H4 (cell line): ENCODE measurements around the gene KRTAP4-6. TPM values are rescaled to one million over a fixed set of nuclear protein-coding genes. Genes with fewer than 3 reads are reported as not detected.
"Not testable (repeated sequence)": the region's sequence is repeated elsewhere in the genome, so short reads cannot be mapped to it uniquely, and the experiment has no call there.

Experiments
- DNase-seq: peaks from one replicate; pipeline ENCODE4 v3.0.0-alpha.2; 2015; ENCODE audit warnings: low spot score
- total RNA-seq: library from RNA; depleted of rRNA; stranded (reverse); fragments of >200 nt; shearing (Covaris generic); gene quantifications from 2 replicates; pipeline ENCODE4 v1.2.3, GENCODE V29; 2014; rRNA removed

Gene KRTAP4-6
- total RNA-seq, 1 experiment from 2014 or later, result not detected

DNA sequence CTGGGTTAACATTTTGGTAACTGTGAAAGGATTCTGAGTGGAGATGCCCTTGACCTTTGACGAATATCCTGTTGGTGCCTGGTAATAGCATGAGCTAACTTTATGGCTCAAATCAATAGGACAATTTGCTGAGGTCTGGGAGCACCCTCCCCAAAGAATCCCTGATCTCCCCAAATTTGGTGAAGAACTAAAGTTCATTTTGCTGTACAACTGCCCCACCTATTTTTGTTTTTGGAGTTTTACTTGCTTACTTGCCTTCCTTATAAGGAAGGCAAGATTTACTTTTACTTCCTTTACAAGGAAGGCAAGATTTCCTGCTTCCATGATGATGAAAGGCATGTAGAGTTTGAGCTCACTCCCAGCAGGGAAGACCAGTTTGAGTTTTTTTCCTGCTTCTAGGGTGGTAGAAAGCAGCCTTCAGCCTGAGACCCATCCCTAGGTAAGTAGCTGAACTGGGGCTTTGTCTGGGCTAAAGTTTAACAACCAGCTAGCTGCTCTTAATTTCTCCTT lies 32.3 kb downstream of the KRTAP4-6 start:
- no peak for DNase-seq

DNA sequence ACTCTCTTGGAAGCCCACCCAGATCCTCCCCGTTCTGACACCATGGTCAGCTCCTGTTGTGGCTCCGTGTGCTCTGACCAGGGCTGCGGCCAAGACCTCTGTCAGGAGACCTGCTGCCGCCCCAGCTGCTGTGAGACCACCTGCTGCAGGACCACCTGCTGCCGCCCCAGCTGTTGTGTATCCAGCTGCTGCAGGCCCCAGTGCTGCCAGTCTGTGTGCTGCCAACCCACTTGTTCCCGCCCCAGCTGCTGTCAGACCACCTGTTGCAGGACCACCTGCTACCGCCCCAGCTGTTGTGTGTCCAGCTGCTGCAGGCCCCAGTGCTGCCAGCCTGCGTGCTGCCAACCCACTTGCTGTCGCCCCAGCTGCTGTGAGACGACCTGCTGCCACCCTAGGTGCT lies 35.0 kb downstream of the KRTAP4-6 start, which contains the start of gene KRTAP4-9:
TSS of gene KRTAP4-9 (plus strand) at position 43 of the 400 bp plus-strand sequence. CDS start at position 43, 0 bp downstream.
- DNase-seq, result not testable (repeated sequence)

GRCh38 chr17:41104386-41105038 lies 35.8 kb downstream of the KRTAP4-6 start:
- not testable (repeated sequence) for DNase-seq

- DNase-seq, result no peak
Measured at GRCh38 chr17:41103896-41104295, 36.4 kb downstream of the KRTAP4-6 start.

DNA sequence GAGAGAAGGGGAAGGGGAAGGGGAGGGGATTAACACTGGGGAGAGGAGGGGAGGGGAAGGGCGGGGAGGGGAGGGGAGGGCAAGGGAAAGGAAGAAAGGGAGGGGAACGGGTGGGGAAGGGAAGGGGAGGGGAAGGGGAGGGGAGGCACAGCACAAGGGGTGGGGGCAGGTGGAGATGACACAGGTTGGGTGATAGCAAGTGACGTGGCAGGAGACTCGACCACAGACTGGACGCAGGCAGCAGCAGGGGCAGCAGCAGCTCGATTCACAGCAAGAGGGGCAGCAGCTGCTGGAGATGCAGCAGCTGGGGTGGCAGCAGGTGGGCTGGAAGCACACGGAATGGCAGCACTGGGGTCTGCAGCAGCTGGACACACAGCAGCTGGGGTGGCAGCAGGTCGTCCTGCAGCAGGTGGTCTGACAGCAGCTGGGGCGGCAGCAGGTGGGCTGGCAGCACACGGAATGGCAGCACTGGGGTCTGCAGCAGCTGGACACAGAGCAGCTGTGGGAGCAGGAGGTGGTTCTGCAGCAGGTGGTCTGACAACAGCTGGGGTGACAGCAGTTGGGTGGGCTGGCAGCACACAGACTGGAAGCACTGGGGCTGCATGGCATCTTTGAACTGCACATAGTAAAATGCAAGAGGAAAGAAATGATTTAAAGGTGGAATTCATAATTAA lies 38.6 kb downstream of the KRTAP4-6 start, which contains the start of gene KRTAP4-16:
TSS of gene KRTAP4-16 (minus strand) at position 624 of the 674 bp plus-strand sequence. CDS start at position 624, 0 bp downstream.
- no peak for DNase-seq

DNA sequence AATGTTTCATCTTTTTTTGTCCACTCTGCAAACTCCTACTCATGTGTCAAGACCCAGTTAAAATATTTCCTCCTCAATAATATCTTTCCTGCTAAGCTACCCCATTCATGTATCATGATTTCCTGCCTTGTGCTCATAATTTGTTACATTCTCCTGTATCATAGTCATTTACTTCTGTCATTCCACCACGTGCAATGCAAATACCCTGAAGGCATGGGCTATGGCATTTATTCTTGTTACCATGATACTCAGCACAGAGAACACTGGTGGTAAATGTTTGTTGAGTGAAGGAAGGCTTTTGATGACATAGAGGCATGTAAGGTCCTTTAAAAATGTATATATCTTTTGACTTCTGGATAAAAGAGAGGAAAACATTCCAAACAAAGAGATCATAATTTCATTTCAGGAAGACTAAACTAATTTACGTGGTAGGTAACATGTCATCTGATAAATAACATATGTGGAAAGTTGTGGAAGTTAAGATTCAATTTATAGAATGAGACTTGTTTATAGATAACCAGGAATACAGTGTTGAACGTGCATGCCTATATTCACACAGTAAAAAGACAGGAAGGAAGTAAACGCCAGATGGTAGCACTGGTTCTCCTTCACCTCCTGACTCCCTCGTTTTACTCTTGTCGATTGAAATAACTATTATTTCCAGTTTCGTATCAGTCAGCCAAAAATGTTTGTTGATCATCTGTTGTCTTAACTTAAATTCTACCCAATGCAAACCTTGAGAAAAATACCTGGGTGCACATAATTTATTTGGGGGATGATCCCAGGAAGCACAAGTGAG lies 40.5 kb downstream of the KRTAP4-6 start:
- DNase-seq, result not testable (repeated sequence)

DNA sequence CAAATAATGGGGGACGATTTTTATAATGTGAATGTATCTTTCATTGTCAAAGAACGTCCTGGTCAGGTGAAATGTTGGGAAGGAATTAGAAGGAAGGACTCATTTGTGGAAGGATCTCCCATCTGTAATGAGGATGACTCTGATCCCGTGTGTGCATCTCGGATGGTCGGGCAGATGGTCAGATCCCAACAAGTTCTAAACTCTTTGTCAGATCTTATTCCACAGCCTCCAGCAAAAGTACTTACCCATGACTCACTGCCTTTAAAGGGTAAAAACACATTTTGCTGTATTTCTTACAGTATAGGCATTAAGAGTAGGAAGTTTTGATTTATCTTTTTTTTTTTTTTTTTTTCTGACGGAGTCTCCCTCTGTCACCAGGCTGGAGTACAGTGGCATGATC lies 41.9 kb downstream of the KRTAP4-6 start:
- no peak for DNase-seq

GRCh38 chr17:41098042-41098441 lies 42.3 kb downstream of the KRTAP4-6 start, which contains the start of gene KRTAP4-8:
TSS of gene KRTAP4-8 (minus strand) at chr17:41098142. CDS start at chr17:41098084, 58 bp downstream.
- DNase-seq, result no peak

DNA sequence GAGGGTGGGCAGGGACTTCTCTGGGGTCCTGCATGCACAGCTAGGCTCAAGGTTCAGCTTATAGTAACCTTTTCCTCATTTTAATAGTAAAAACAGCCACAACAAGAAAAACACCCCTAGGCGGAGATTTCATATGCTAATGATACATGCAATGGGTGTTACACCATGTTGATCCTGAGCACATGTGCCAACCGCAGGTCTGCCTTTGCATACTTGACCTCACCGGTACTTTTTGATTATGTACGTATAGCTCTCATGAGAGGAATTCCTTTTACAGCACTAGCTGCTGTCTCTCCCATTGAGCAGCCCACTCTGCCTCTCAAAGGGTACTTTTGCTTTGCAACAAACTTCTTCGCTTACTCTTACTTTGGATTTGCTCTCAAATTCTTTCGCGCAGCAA lies 44.3 kb downstream of the KRTAP4-6 start:
- DNase-seq, result no peak

Other genes with a start within 250 kb of the KRTAP4-6 start
- gene KRT23, start 202.9 kb downstream of the KRTAP4-6 start, total RNA-seq, result not detected in 2 replicates
- gene KRT39, start 173.6 kb downstream of the KRTAP4-6 start, total RNA-seq, result 0.18 TPM in 1 of 2 replicates, not detected in the other
- not detected in 2 replicates for gene KRT40, start 156.2 kb downstream of the KRTAP4-6 start, total RNA-seq
- not detected in 2 replicates for gene KRTAP3-3, start 146.4 kb downstream of the KRTAP4-6 start, total RNA-seq
- gene KRTAP3-2, start 140.6 kb downstream of the KRTAP4-6 start, total RNA-seq, result not detected in 2 replicates
- not detected in 2 replicates for gene KRTAP3-1, start 131.4 kb downstream of the KRTAP4-6 start, total RNA-seq
- 0.27 TPM in 1 of 2 replicates, not detected in the other for gene KRTAP1-5, start 113.3 kb downstream of the KRTAP4-6 start, total RNA-seq
- not detected in 2 replicates for gene KRTAP1-4, start 110.3 kb downstream of the KRTAP4-6 start, total RNA-seq
- gene KRTAP1-3, start 105.7 kb downstream of the KRTAP4-6 start, total RNA-seq, result not detected in 2 replicates
- not detected in 2 replicates for gene KRTAP1-1, start 99.1 kb downstream of the KRTAP4-6 start, total RNA-seq
- gene KRTAP2-1, start 93.2 kb downstream of the KRTAP4-6 start, total RNA-seq, result not detected in 2 replicates
- not detected in 2 replicates for gene KRTAP2-2, start 85.3 kb downstream of the KRTAP4-6 start, total RNA-seq
- 0.21 TPM in 1 of 2 replicates, not detected in the other for gene KRTAP2-3, start 80.4 kb downstream of the KRTAP4-6 start, total RNA-seq
- gene KRTAP2-4, start 74.7 kb downstream of the KRTAP4-6 start, total RNA-seq, result not detected in 2 replicates
- not detected in 2 replicates for gene KRTAP4-7, start 56.4 kb downstream of the KRTAP4-6 start, total RNA-seq
- gene KRTAP4-8, start 42.4 kb downstream of the KRTAP4-6 start, total RNA-seq, result not detected in 2 replicates
- gene KRTAP4-16, start 38.3 kb downstream of the KRTAP4-6 start, total RNA-seq, result not detected in 2 replicates
- not detected in 2 replicates for gene KRTAP4-9, start 35.2 kb downstream of the KRTAP4-6 start, total RNA-seq
- not detected in 2 replicates for gene KRTAP4-11, start 22.2 kb downstream of the KRTAP4-6 start, total RNA-seq
- not detected in 2 replicates for gene KRTAP4-12, start 16.4 kb downstream of the KRTAP4-6 start, total RNA-seq
- not detected in 2 replicates for gene KRTAP4-5, start 9.3 kb upstream of the KRTAP4-6 start, total RNA-seq
- not detected in 2 replicates for gene KRTAP4-4, start 20.2 kb upstream of the KRTAP4-6 start, total RNA-seq
- gene KRTAP4-3, start 27.7 kb upstream of the KRTAP4-6 start, total RNA-seq, result not detected in 2 replicates
- gene KRTAP4-2, start 37.7 kb upstream of the KRTAP4-6 start, total RNA-seq, result not detected in 2 replicates
- gene KRTAP4-1, start 44.4 kb upstream of the KRTAP4-6 start, total RNA-seq, result not detected in 2 replicates
- not detected in 2 replicates for gene KRTAP9-1, start 49.3 kb upstream of the KRTAP4-6 start, total RNA-seq
- not detected in 2 replicates for gene KRTAP9-2, start 86.1 kb upstream of the KRTAP4-6 start, total RNA-seq
- not detected in 2 replicates for gene KRTAP9-3, start 91.9 kb upstream of the KRTAP4-6 start, total RNA-seq
- not detected in 2 replicates for gene KRTAP9-8, start 97.5 kb upstream of the KRTAP4-6 start, total RNA-seq
- gene KRTAP9-4, start 109.1 kb upstream of the KRTAP4-6 start, total RNA-seq, result not detected in 2 replicates
- gene KRTAP9-9, start 114.8 kb upstream of the KRTAP4-6 start, total RNA-seq, result not detected in 2 replicates
- not detected in 2 replicates for gene KRTAP9-6, start 124.8 kb upstream of the KRTAP4-6 start, total RNA-seq
- gene KRTAP9-7, start 135.2 kb upstream of the KRTAP4-6 start, total RNA-seq, result not detected in 2 replicates
- gene KRTAP29-1, start 162.3 kb upstream of the KRTAP4-6 start, total RNA-seq, result not detected in 2 replicates
- not detected in 2 replicates for gene KRTAP16-1, start 168.8 kb upstream of the KRTAP4-6 start, total RNA-seq
- not detected in 2 replicates for gene KRTAP17-1, start 175.2 kb upstream of the KRTAP4-6 start, total RNA-seq
- not detected in 2 replicates for gene KRT33A, start 210.3 kb upstream of the KRTAP4-6 start, total RNA-seq
- not detected in 2 replicates for gene KRT33B, start 229.3 kb upstream of the KRTAP4-6 start, total RNA-seq
- 0.12 and 0.21 TPM in 2 replicates for gene KRT34, start 241.8 kb upstream of the KRTAP4-6 start, total RNA-seq